PC-9 (cell line): ENCODE data around the gene ADTRP. TPM values are rescaled to one million over a fixed set of nuclear protein-coding genes. Genes with fewer than 3 reads are reported as not detected.
A peak's percentile ranks its signal among the peaks of the same experiment; 100 is the strongest.

Experiments
- BruUV-seq: library from RNA; stranded (reverse); fragments of 400-500 nt; replicated peaks from 2 replicates; lab custom pipeline; 2021; lab: Mats Ljungman, UMichigan
- CTCF ChIA-PET: fragments of 300-600 bp; sonication (Branson Sonifier 250); formaldehyde crosslinking; loops from one replicate; lab custom pipeline; 2022; ENCODE audit warnings: antibody characterized with exemption; lab: Charles Lee
- POLR2A ChIA-PET: fragments of 300-600 bp; sonication (Branson Sonifier 250); formaldehyde crosslinking; loops from one replicate; lab custom pipeline; 2022; ENCODE audit warnings: antibody characterized with exemption; ENCODE audit not compliant: unreplicated experiment; lab: Charles Lee
- DNase-seq, 2 experiments: peaks; one replicate each; pipeline versions ENCODE4 v3.0.0 to v3.0.0-alpha.2; 2015 to 2022; ENCODE audit warnings: mixed read lengths in 1 of 2
- H2AFZ ChIP-seq: fragments of 200-600 bp; sonication (generic); 2 replicates; pipeline ENCODE4 v1.8.1; 2017; ENCODE audit warnings: antibody characterized with exemption
- H3F3A ChIP-seq: fragments of 200-600 bp; sonication (generic); 2 replicates; pipeline ENCODE4 v1.8.1; 2017; ENCODE audit warnings: antibody characterized with exemption, mild to moderate bottlenecking, low read depth; ENCODE audit not compliant: insufficient read depth
- H3K27ac ChIP-seq: fragments of 200-600 bp; sonication (generic); 2 replicates; pipeline ENCODE4 v1.6.1; 2016; ENCODE audit warnings: mixed run types
- H3K27me3 ChIP-seq: fragments of 200-600 bp; sonication (generic); 2 replicates; pipeline ENCODE4 v1.6.1; 2016; ENCODE audit warnings: low read depth, mixed run types; ENCODE audit not compliant: insufficient read depth
- H3K36me3 ChIP-seq: fragments of 200-600 bp; sonication (generic); 2 replicates; pipeline ENCODE4 v1.6.1; 2016; ENCODE audit warnings: low read depth, mixed run types
- H3K4me1 ChIP-seq: fragments of 200-600 bp; sonication (generic); replicated peaks from 2 replicates; pipeline ENCODE4 v1.6.1; 2016; ENCODE audit warnings: mixed run types; ENCODE audit not compliant: insufficient read depth
- H3K4me2 ChIP-seq: fragments of 200-600 bp; sonication (generic); 2 replicates; pipeline ENCODE4 v1.6.1; 2017; ENCODE audit warnings: mixed run types
- H3K4me3 ChIP-seq: fragments of 200-600 bp; sonication (generic); 2 replicates; pipeline ENCODE4 v1.6.1; 2016; ENCODE audit warnings: mixed run types
- H3K79me2 ChIP-seq: fragments of 200-600 bp; sonication (generic); 2 replicates; pipeline ENCODE4 v1.6.1; 2017; ENCODE audit warnings: low read depth, mixed run types
- H3K9me2 ChIP-seq: fragments of 200-600 bp; sonication (generic); 2 replicates; pipeline ENCODE4 v1.8.1; 2017; ENCODE audit warnings: mild to moderate bottlenecking; ENCODE audit not compliant: insufficient read depth
- H3K9me3 ChIP-seq: fragments of 200-600 bp; sonication (generic); 2 replicates; pipeline ENCODE4 v1.8.1; 2016; ENCODE audit warnings: low read depth; ENCODE audit not compliant: insufficient read depth
- H4K20me1 ChIP-seq: fragments of 200-600 bp; sonication (generic); 2 replicates; pipeline ENCODE4 v1.8.1; 2017; ENCODE audit not compliant: insufficient read depth
- CTCF ChIP-seq: fragments of 200-600 bp; sonication (generic); conservative IDR thresholded peaks from 2 replicates; pipeline ENCODE4 v1.6.1; 2017; ENCODE audit warnings: mixed run types, antibody characterized with exemption, mild to moderate bottlenecking, moderate library complexity
- EZH2 ChIP-seq: fragments of 200-600 bp; sonication (generic); IDR thresholded peaks from 2 replicates; pipeline ENCODE4 v1.8.0; 2017; ENCODE audit warnings: antibody characterized with exemption, low read depth
- intact Hi-C: fragments of 100-400 bp; cut with micrococcal nuclease; formaldehyde crosslinking; loops from one replicate; pipeline ENCODE4 v1.10.0; 2022; ENCODE audit not compliant: unreplicated experiment
- total RNA-seq: library from RNA; stranded (reverse); gene quantifications from 2 replicates; pipeline ENCODE4 v1.2.3, GENCODE V29; 2021

The ADTRP gene
- total RNA-seq, 1 experiment from 2014 or later = 4.1 TPM

DNA sequence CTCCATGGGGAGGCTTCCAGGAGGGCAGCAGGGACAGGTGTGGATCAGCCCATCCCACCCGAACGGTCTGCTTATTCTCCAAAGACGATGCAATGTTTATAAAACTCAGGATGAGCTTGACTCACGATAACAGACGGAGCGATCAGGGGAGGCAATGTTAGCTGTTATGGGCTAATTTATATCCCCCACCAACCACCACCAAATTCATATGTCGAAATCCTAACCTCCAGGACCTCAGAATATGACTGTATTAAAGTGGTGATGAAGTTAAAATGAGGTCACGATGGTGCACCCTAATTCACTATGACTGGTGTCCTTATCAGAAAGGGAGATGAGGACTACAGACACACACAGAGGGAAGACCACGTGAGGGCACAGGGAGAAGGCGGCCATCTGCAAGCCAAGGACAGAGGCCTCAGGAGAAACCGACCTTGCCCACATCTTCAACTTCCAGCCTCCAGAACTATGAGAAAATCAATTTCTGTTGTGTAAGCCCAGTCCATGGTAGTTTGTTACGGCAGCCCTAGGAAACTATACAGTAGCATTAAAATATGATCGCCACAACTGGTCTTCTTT lies 7.0 kb downstream of the ADTRP start:
- BruUV-seq = no TSS peak
- H4K20me1 ChIP-seq = no peaks in the 10 kb centered on the region
- POLR2A ChIA-PET = interaction anchor here (0.6 to 0.7 kb wide), 2 partner anchors 98 to 162 kb away, joined by 3 read pairs; no protein-coding TSS in a partner anchor
- no peaks in the 10 kb centered on the region for H3K27me3 ChIP-seq
- peak overlapping the region; percentile 52 for H3K4me3 ChIP-seq
- DNase-seq = peak in 1 of 2 experiments; percentile 68
- peak overlapping the region; percentile 98 for H3K27ac ChIP-seq
- no peaks in the 10 kb centered on the region for H3K9me3 ChIP-seq
- H3K4me2 ChIP-seq = peak overlapping the region; percentile 86
- H3F3A ChIP-seq = peaks cover 63% of the 10 kb centered on the region
- intact Hi-C loops = loop anchor here (1.0 to 5.0 kb wide), 8 partner anchors 69 to 836 kb away; no protein-coding TSS in a partner anchor
- H3K9me2 ChIP-seq = no peaks in the 10 kb centered on the region
- peak overlapping the region; percentile 50 for H2AFZ ChIP-seq
- H3K36me3 ChIP-seq = no peaks in the 10 kb centered on the region
- CTCF ChIA-PET = interaction anchor here (0.5 kb wide), 1 partner anchor 778 kb away, joined by 9 read pairs; no protein-coding TSS in a partner anchor
- peaks cover 75% of the 10 kb centered on the region for H3K4me1 ChIP-seq
- no peak for TF ChIP-seq CTCF
- TF ChIP-seq EZH2 = no peak
- peaks cover 6% of the 10 kb centered on the region; the same call in 1 of the 2 replicates for H3K79me2 ChIP-seq

DNA sequence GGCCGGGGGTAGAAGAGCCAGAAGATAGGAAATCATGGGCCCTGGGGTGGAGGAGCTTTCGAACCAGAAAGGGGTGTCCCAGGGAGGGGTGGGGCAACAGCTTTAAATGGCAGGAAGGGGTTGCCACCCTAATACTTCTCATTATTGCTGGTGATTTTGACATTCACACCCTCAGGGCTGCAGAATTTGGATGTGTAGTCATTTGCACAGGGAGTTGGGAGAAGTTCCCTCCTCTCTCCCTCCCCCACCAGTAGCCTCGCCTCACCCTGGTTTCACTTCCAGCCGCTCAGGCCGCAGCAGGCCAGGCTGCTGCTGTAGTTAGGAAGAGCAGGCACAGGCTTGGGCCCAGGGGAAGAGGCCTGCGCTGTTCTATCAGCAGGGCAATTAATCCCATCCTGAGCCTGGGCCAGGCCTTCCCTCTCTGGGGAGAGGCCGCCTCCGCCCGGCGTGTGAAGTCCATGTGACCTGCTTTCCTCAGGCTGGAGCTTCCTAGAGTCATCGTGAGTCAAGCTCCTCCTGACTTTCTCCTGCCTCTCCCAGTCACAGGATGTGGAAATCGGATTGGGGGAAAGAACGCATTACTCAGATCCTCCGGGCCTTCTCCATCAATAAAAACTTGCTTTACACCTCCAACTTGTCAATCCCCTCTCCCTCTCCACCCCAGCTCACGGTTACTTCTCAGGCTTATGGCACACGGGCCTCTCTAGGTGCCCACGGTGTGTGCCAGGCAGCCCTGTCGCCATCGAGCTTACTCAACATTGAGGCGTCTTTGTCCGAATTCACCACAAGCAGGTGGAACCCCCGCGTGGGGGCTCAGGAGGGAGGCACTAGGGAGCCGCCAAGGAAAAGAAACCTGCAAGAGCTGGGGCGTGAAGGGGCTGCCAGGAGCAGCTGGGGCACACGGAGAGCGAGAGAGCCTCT lies 7.8 kb downstream of the ADTRP start:
- H3F3A ChIP-seq = peaks cover 69% of the 10 kb centered on the region
- H3K27ac ChIP-seq = peak overlapping the region; percentile 98
- BruUV-seq = TSS peak; percentile 90
- CTCF ChIA-PET = interaction anchor here (1.0 kb wide), 1 partner anchor 517 kb away, joined by 6 read pairs; no protein-coding TSS in a partner anchor
- H3K27me3 ChIP-seq = no peaks in the 10 kb centered on the region
- POLR2A ChIA-PET = interaction anchor here (0.6 to 0.7 kb wide), 5 partner anchors 33 to 1533 kb away, joined by 3 to 5 read pairs (median 4); no protein-coding TSS in a partner anchor
- H2AFZ ChIP-seq = peak overlapping the region; percentile 53
- H3K9me2 ChIP-seq = no peaks in the 10 kb centered on the region
- TF ChIP-seq EZH2 (no peak), CTCF (no peak)
- H3K36me3 ChIP-seq = no peaks in the 10 kb centered on the region
- H3K4me3 ChIP-seq = peak overlapping the region; percentile 52
- H3K9me3 ChIP-seq = no peaks in the 10 kb centered on the region
- DNase-seq = peak; percentile 81 to 100
- peaks cover 6% of the 10 kb centered on the region; the same call in 1 of the 2 replicates for H3K79me2 ChIP-seq
- H3K4me2 ChIP-seq = peak overlapping the region; percentile 86
- intact Hi-C loops = loop anchor here (2.0 to 5.0 kb wide), 5 partner anchors 69 to 836 kb away; no protein-coding TSS in a partner anchor
- no peaks in the 10 kb centered on the region for H4K20me1 ChIP-seq
- peaks cover 83% of the 10 kb centered on the region for H3K4me1 ChIP-seq
